ENCODE measurements around the gene CHAMP1. TPM values are rescaled to one million over a fixed set of nuclear protein-coding genes. Genes with fewer than 3 reads are reported as not detected.

The CHAMP1 gene
- total and polyA plus RNA-seq, 2 of the 13 experiments (the other 11 are each of a cell fraction or from before 2014, with no cell fraction given): 8.4 to 9.7 TPM

GRCh38 chr13:114314074-114314912 is at the start of gene CHAMP1 (continued):
- no peak for TF ChIP-seq HNF1B (CRISPR knock-in tag; IDR thresholded peaks at IDR 0.05)
- TF ChIP-seq ZUFSP (CRISPR knock-in tag; IDR thresholded peaks at IDR 0.05; ENCODE audit: borderline replicate concordance): no peak
- no peak for TF ChIP-seq CBX1 (IDR thresholded peaks at IDR 0.05; ENCODE audit: low read depth)
- TF ChIP-seq TFDP2 (CRISPR knock-in tag; IDR thresholded peaks at IDR 0.05): peak; percentile 99
- TF ChIP-seq ZNF768 (CRISPR knock-in tag; IDR thresholded peaks at IDR 0.05): peak; percentile 37; the same call in 1 of the 2 replicates
- no peak for TF ChIP-seq DPF2 (CRISPR knock-in tag; IDR thresholded peaks at IDR 0.05; ENCODE audit: borderline replicate concordance, low read depth)
- no peak for TF ChIP-seq ZNF512B (CRISPR knock-in tag; IDR thresholded peaks at IDR 0.05; ENCODE audit: borderline replicate concordance)
- TF ChIP-seq ZSCAN12 (CRISPR knock-in tag; IDR thresholded peaks at IDR 0.05): no peak; the same call in 1 of the 2 replicates
- no peak for TF ChIP-seq ZFP37 (CRISPR knock-in tag; IDR thresholded peaks at IDR 0.05; ENCODE audit: borderline replicate concordance)
- 0 out of 2 replicates have a peak, but pooled peaks have one; percentile 80 for TF ChIP-seq ZNF607 (CRISPR knock-in tag; IDR thresholded peaks at IDR 0.05; ENCODE audit: borderline replicate concordance)
- no peak for TF ChIP-seq ZNF597 (CRISPR knock-in tag; IDR thresholded peaks at IDR 0.05)
- no peak for TF ChIP-seq ZNF282 (IDR thresholded peaks at IDR 0.05; ENCODE audit: partially characterized antibody)
- TF ChIP-seq SETDB1 (CRISPR knock-in tag; IDR thresholded peaks at IDR 0.05; ENCODE audit: borderline replicate concordance): no peak
- peak; percentile 98 for TF ChIP-seq ZFX (CRISPR knock-in tag; IDR thresholded peaks at IDR 0.05; ENCODE audit: low read depth)
- TF ChIP-seq TSC22D2 (CRISPR knock-in tag; IDR thresholded peaks at IDR 0.05; ENCODE audit: borderline replicate concordance): no peak; the same call in 1 of the 2 replicates
- no peak for TF ChIP-seq GZF1 (CRISPR knock-in tag; IDR thresholded peaks at IDR 0.05)
- no peak for TF ChIP-seq ZNF513 (CRISPR knock-in tag; conservative IDR thresholded peaks at IDR 0.05)
